Measurements from ENCODE around the gene LUZP2.

GRCh38 chr11:24759742-24760141, 262.9 kb downstream of the LUZP2 start:
- no peak for TF ChIP-seq CTCF (IDR thresholded peaks at IDR 0.05)
- TF ChIP-seq POLR2A (IDR thresholded peaks at IDR 0.05): no peak

All from adrenal gland (tissue), 5 donors.